Fibroblast of pulmonary artery (primary cell): ENCODE measurements around the gene PFDN2.

ENCODE experiments used
- DNase-seq: peaks from one replicate; pipeline ENCODE4 v3.0.0-alpha.2; 2010; ENCODE audit warnings: low read depth
- H3K4me3 ChIP-seq: replicated peaks from 2 replicates; pipeline ENCODE4 v1.5.1; 2011; ENCODE audit warnings: low read depth, mild to moderate bottlenecking, control low read depth, low read length, moderate library complexity
- TF ChIP-seq, protein P1 (sequence below): IDR thresholded peaks from 2 replicates; pipeline ENCODE4 v1.5.1; 2011; ENCODE audit warnings: mild to moderate bottlenecking, control low read depth, low read length, inconsistent platforms; ENCODE audit errors: missing control alignments

PFDN2 gene

GRCh38 chr1:161158316-161159010 is 40.6 kb upstream of the PFDN2 start:
- TF ChIP-seq, protein P1, sequence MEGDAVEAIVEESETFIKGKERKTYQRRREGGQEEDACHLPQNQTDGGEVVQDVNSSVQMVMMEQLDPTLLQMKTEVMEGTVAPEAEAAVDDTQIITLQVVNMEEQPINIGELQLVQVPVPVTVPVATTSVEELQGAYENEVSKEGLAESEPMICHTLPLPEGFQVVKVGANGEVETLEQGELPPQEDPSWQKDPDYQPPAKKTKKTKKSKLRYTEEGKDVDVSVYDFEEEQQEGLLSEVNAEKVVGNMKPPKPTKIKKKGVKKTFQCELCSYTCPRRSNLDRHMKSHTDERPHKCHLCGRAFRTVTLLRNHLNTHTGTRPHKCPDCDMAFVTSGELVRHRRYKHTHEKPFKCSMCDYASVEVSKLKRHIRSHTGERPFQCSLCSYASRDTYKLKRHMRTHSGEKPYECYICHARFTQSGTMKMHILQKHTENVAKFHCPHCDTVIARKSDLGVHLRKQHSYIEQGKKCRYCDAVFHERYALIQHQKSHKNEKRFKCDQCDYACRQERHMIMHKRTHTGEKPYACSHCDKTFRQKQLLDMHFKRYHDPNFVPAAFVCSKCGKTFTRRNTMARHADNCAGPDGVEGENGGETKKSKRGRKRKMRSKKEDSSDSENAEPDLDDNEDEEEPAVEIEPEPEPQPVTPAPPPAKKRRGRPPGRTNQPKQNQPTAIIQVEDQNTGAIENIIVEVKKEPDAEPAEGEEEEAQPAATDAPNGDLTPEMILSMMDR = no peak

GRCh38 chr1:161157867-161158266 is 40.0 kb upstream of the PFDN2 start:
- H3K4me3 ChIP-seq = no peak overlapping the region
- TF ChIP-seq, protein P1 = no peak
- DNase-seq = no peak

More at GRCh38 chr1:161158316-161159010, 40.6 kb upstream of the PFDN2 start:
- DNase-seq = no peak
- peak overlapping the region; percentile 73 for H3K4me3 ChIP-seq

GRCh38 chr1:161153682-161154337 is 36.0 kb upstream of the PFDN2 start, which contains the start of gene UFC1:
TSS of gene UFC1 (plus strand) at chr1:161153978. CDS start at chr1:161153998, 20 bp downstream.
- DNase-seq = peak; percentile 94
- TF ChIP-seq, protein P1 = no peak
- H3K4me3 ChIP-seq = peak within 1 kb of the TSS; percentile 99

GRCh38 chr1:161153176-161153575 is 35.3 kb upstream of the PFDN2 start:
- H3K4me3 ChIP-seq = peak overlapping the region; percentile 99
- TF ChIP-seq, protein P1 = no peak
- no peak for DNase-seq

- TF ChIP-seq, protein P1 = no peak
- no peak for DNase-seq
- no peak overlapping the region for H3K4me3 ChIP-seq
Measured at GRCh38 chr1:161145832-161146231, 28.0 kb upstream of the PFDN2 start.

- DNase-seq = no peak
- H3K4me3 ChIP-seq = no peak overlapping the region
- TF ChIP-seq, protein P1 = no peak
Measured at GRCh38 chr1:161140755-161141400, 23.0 kb upstream of the PFDN2 start.
